GM21360 (cell line): ENCODE results near the gene LCNL1.

Experiments used
- ATAC-seq: cut with Tn5 transposase; IDR thresholded peaks from one replicate; pipeline ENCODE4 v1.9.1; 2021; ENCODE audit warnings: mild to moderate bottlenecking, moderate library complexity; ENCODE audit not compliant: unreplicated experiment

LCNL1 gene

GRCh38 chr9:136946228-136947027, 36.4 kb upstream of the LCNL1 start:
- ATAC-seq: no peak

GRCh38 chr9:136947028-136947891, 35.5 kb upstream of the LCNL1 start:
- ATAC-seq: no peak

GRCh38 chr9:136947955-136948510, 34.8 kb upstream of the LCNL1 start:
- no peak for ATAC-seq

- no peak for ATAC-seq
Measured at GRCh38 chr9:136949239-136949816, 33.5 kb upstream of the LCNL1 start.

DNA sequence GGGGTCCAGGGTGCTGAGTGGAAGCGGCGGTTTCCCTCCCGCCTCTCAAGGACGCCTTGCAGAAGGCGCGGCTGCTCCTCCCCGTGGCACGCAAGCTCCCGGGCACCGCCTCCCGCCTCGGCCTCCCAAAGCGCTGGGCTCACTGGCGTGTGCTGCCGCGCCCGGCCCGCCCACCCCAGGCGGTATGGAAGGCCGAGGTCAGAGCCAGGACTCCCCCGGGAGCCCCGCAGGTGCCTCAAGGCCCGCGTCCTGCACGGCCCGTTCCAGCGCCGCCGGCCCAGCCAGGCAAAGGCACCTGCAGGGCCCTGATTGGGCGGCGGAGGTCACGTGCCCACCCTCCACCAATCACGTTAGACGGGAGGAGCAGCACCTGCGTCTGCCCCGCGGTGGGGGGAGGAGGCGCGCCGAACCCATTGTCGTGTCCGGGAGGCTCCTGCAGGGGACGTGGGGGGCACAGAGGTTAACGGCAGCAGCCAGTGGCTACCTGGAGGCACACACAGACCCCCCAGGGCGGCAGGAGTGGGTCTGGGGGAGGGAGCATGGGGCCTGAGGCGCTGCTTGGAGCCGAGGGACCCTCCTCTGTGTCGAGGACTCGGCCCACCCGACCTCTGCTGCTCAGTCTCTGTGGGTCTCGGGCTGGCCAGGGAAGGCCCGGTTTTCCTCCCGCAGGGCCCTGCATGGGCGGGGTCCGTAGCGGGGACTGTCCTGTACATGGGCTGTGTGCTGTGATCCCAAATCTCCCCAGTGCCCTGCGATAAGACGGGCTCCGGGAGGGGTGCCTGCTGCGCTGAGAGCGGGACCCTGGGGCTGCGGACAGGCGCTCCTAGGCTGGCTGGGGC, 32.8 kb upstream of the LCNL1 start:
- peak; percentile 73 for ATAC-seq

GRCh38 chr9:136950656-136951276, 32.0 kb upstream of the LCNL1 start:
- no peak for ATAC-seq

- no peak for ATAC-seq
Measured at GRCh38 chr9:136951541-136952320, 31.1 kb upstream of the LCNL1 start, which contains the start of gene LCN12. LCN12 (plus strand) TSS chr9:136952273; CDS start chr9:136952328, 55 bp downstream.

DNA sequence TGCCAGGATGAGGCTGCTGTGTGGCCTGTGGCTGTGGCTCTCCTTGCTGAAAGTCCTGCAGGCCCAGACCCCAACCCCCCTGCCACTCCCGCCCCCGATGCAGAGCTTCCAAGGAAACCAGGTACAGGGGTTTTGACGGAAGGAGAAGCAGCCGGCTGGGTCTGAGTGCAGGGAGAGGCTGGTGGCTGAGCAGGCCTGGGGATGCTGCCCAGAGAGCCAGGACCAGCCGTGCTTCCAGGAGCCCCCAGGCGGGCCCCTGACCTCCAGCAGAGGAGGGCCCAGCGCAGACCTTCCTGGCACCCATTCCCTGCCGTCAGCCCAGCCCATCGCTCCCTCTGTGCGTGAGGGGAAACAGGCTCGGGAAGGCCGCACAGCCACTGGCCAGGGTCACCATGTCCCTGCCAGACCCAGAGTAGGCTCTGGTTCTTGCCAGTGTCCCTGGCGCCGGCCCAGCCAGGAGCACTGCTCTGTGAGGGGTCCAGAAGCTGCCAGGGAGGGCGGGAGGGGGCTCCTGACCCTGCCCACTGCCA, 30.4 kb upstream of the LCNL1 start:
- no peak for ATAC-seq

DNA sequence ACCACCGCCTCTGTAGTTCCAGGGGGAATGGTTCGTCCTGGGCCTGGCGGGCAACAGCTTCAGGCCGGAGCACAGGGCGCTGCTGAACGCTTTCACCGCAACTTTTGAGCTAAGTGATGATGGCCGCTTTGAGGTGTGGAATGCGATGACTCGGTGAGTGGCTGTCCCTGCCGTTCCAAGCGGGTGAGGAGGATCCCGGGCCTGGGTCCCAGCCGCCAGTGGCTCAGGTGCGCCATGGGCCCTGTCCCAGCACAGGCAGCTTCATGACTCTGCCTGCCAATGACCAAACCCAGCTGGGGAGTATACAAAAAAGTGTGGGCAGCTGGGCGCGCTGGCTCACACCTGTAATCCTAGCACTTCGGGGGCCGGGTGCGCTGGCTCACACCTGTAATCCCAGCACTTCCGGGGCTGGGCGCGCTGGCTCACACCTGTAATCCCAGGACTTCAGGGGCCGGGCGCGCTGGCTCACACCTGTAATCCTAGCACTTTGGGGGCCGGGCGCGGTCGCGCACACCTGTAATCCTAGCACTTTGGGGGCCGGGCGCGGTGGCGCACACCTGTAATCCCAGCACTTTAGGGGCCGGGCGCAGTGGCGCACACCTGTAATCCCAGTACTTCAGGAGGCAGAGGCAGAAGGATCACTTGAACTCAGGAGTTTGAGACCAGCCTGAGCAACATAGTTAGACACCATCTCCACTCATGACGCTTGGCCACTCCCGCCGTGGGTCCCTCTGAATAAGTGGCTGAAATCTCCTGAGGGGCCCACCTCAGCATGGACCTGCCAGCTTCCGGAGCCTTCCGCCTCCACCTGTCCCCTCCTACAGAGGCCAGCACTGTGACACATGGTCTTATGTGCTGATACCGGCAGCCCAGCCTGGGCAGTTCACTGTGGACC, 29.7 kb upstream of the LCNL1 start:
- ATAC-seq: no peak

GRCh38 chr9:136953771-136954269, 29.0 kb upstream of the LCNL1 start:
- no peak for ATAC-seq

DNA sequence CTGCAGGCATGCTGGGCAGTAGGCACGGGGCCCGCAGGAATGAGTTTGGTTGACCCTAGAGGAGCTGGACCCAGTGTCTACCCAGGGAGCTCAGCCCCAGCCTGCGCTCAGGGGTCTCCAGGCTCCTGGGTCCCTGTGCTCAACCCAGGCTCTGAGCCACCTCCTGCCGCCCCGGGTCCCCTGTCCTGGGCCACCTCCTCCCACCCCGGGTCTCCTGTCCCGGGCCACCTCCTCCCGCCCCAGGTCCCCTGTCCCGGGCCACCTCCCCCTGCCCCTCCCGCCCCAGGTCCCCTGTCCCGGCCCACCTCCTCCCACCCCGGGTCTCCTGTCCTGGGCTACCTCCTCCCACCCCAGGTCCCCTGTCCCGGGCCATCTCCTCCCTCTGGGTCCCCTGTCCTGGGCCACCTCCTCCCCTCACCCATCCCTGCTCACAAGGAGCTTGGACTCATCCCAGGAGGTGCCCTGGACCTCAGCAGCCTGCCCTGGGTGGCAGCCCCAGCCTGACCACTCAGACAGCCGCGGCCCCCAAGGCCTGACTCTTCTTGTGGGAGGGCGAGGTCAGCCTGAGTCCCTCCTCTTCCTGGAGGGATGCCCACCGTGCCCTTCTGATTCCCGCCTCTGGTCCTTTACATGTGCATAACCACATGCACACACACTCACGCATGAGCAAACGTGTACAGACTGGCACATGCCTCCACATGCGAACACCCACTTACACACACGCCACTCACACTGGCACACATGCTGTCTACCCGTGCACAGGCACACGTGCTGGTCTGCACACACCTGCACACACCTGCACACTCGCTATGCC, 28.3 kb upstream of the LCNL1 start:
- no peak for ATAC-seq

GRCh38 chr9:136955202-136955942, 27.4 kb upstream of the LCNL1 start:
- ATAC-seq: no peak

GRCh38 chr9:136955943-136956335, 26.9 kb upstream of the LCNL1 start:
- no peak for ATAC-seq

DNA sequence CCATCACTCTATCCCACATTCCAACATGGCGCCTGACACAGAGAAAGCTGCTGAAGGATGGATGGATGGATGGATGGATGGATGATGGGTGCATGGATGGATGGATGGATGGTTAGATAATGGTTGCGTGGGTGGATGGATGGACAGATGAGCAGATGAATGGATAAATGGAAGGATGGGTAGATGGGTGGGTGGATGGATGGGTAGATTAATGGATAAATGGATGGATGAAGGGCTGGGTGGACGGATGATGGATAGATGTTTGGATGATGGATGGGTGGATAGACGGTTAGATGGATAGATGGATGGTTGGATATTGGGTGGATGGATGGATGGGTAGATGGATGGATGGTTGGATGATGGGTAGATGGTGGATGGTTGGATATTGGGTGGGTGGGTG, 26.2 kb upstream of the LCNL1 start:
- no peak for ATAC-seq

DNA sequence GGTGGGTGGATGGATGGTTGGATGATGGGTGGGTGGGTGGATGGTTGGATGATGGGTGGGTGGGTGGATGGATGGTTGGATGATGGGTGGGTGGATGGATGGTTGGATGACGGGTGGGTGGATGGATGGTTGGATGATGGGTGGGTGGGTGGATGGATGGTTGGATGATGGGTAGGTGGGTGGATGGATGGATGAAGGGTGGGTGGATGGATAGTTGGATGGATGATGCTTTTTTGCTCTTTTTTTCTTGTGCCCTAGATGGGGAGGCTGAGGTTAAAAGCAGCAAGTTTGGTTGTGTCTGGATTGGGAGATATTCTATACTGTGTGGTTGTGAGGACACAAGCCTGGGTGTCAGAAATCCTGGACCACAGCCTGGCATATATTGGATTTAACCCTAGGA, 25.3 kb upstream of the LCNL1 start:
- ATAC-seq: no peak

- no peak for ATAC-seq
Measured at GRCh38 chr9:136957901-136958300, 24.9 kb upstream of the LCNL1 start.
